Activated CD4-positive, alpha-beta T cell treated with anti-CD3 and anti-CD28 coated beads for 24 hours (primary cell): Measurements from ENCODE around the gene HDAC7.
"Not testable (repeated sequence)": the region's sequence is repeated elsewhere in the genome, so short reads cannot be mapped to it uniquely, and the experiment has no call there.

Source experiments
- DNase-seq, 2 donors: peaks; one replicate each; pipeline ENCODE4 v3.0.0-alpha.2; 2020; ENCODE audit warnings: low read depth in 2 of 2

The HDAC7 gene

GRCh38 chr12:47813511-47814196, 6.0 kb downstream of the HDAC7 start:
- DNase-seq, result no peak

GRCh38 chr12:47812797-47813510, 6.7 kb downstream of the HDAC7 start:
- DNase-seq, result peak; percentile 90 to 92

GRCh38 chr12:47811581-47812484, 7.9 kb downstream of the HDAC7 start:
- no peak for DNase-seq

- no peak for DNase-seq
Observed at GRCh38 chr12:47811072-47811396, 8.7 kb downstream of the HDAC7 start.

GRCh38 chr12:47809518-47809917, 10.2 kb downstream of the HDAC7 start:
- DNase-seq, result not testable (repeated sequence)

- DNase-seq, result no peak
Observed at GRCh38 chr12:47808574-47809365, 10.9 kb downstream of the HDAC7 start.

GRCh38 chr12:47808050-47808449, 11.7 kb downstream of the HDAC7 start:
- peak; percentile 53 to 80 for DNase-seq

- DNase-seq, result no peak
Observed at GRCh38 chr12:47807338-47807737, 12.4 kb downstream of the HDAC7 start.

- no peak for DNase-seq
Observed at GRCh38 chr12:47805417-47805816, 14.3 kb downstream of the HDAC7 start.

GRCh38 chr12:47804171-47804570, 15.5 kb downstream of the HDAC7 start:
- no peak for DNase-seq

GRCh38 chr12:47803191-47803875, 16.4 kb downstream of the HDAC7 start:
- no peak for DNase-seq

GRCh38 chr12:47802312-47802711, 17.4 kb downstream of the HDAC7 start:
- no peak for DNase-seq

GRCh38 chr12:47801904-47802246, 17.8 kb downstream of the HDAC7 start:
- DNase-seq, result no peak

- DNase-seq, result no peak
Observed at GRCh38 chr12:47801170-47801903, 18.4 kb downstream of the HDAC7 start.

- DNase-seq, result no peak
Observed at GRCh38 chr12:47800582-47800981, 19.1 kb downstream of the HDAC7 start.

- DNase-seq, result no peak
Observed at GRCh38 chr12:47799357-47799955, 20.2 kb downstream of the HDAC7 start.

GRCh38 chr12:47798382-47798948, 21.2 kb downstream of the HDAC7 start:
- no peak for DNase-seq

- no peak for DNase-seq
Observed at GRCh38 chr12:47797441-47797840, 22.3 kb downstream of the HDAC7 start.

- no peak for DNase-seq
Observed at GRCh38 chr12:47795814-47796411, 23.8 kb downstream of the HDAC7 start.
